ENCODE data around the gene HMGXB4. TPM values are rescaled to one million over a fixed set of nuclear protein-coding genes. Genes with fewer than 3 reads are reported as not detected.

HMGXB4 gene
- total and polyA plus RNA-seq, 2 donors from 2014 or later = 3.7 to 17.3 TPM

GRCh38 chr22:35322893-35323292 is 65.6 kb downstream of the HMGXB4 start:
- H3K9me3 ChIP-seq (ENCODE audit: control insufficient read depth in 2 of 3, insufficient read depth in 1 of 3, low read length in 3 of 3) = no peaks in the 10 kb centered on the region
- H3K27me3 ChIP-seq (ENCODE audit: control insufficient read depth, insufficient read depth, low read length) = no peaks in the 10 kb centered on the region
- FAIRE-seq (no peak), DNase-seq (no peak)
- H3K4me1 ChIP-seq (ENCODE audit: control insufficient read depth in 2 of 3, insufficient read depth in 2 of 3, low read depth in 1 of 3, low read length in 3 of 3) = no peaks in the 10 kb centered on the region
- peaks cover 0 to 77% (median 54%) of the 10 kb centered on the region in 3 donors for H3K36me3 ChIP-seq (ENCODE audit: control insufficient read depth in 2 of 3, insufficient read depth in 3 of 3, low read length in 3 of 3)
- no peak overlapping the region for H3K9ac ChIP-seq (ENCODE audit: low read length in 3 of 3)
- no peak for TF ChIP-seq CTCF (IDR thresholded peaks at IDR 0.05; ENCODE audit: borderline replicate concordance, extremely low read depth, insufficient read depth)
- no peak overlapping the region for H3K27ac ChIP-seq (ENCODE audit: low read depth in 2 of 2, low read length in 2 of 2)
- no peak overlapping the region for H3K4me3 ChIP-seq (ENCODE audit: low read length in 3 of 3)
- intact Hi-C loops (cut with DNase I) = no loop called here

GRCh38 chr22:35323305-35323704 is 66.0 kb downstream of the HMGXB4 start:
- Histone ChIP-seq H3K9me3 (ENCODE audit: control insufficient read depth in 2 of 3, insufficient read depth in 1 of 3, low read length in 3 of 3) (no peaks in the 10 kb centered on the region), H3K27me3 (ENCODE audit: control insufficient read depth, insufficient read depth, low read length) (no peaks in the 10 kb centered on the region), H3K4me1 (ENCODE audit: control insufficient read depth in 2 of 3, insufficient read depth in 2 of 3, low read depth in 1 of 3, low read length in 3 of 3) (no peaks in the 10 kb centered on the region), H3K36me3 (ENCODE audit: control insufficient read depth in 2 of 3, insufficient read depth in 3 of 3, low read length in 3 of 3) (peaks cover 0 to 79% (median 53%) of the 10 kb centered on the region in 3 donors), H3K27ac (ENCODE audit: low read depth in 2 of 2, low read length in 2 of 2) (no peak overlapping the region), H3K4me3 (ENCODE audit: low read length in 3 of 3) (no peak overlapping the region), H3K9ac (ENCODE audit: low read length in 3 of 3) (no peak overlapping the region)
- DNase-seq (no peak), FAIRE-seq (no peak)
- TF ChIP-seq CTCF (IDR thresholded peaks at IDR 0.05; ENCODE audit: borderline replicate concordance, extremely low read depth, insufficient read depth) = no peak
- intact Hi-C loops (cut with DNase I) = no loop called here

GRCh38 chr22:35324067-35324466 is 66.8 kb downstream of the HMGXB4 start:
- no peaks in the 10 kb centered on the region for H3K4me1 ChIP-seq (ENCODE audit: control insufficient read depth in 2 of 3, insufficient read depth in 2 of 3, low read depth in 1 of 3, low read length in 3 of 3)
- H3K4me3 ChIP-seq (ENCODE audit: low read length in 3 of 3) = no peak overlapping the region
- H3K36me3 ChIP-seq (ENCODE audit: control insufficient read depth in 2 of 3, insufficient read depth in 3 of 3, low read length in 3 of 3) = peaks cover 0 to 71% (median 46%) of the 10 kb centered on the region in 3 donors
- H3K9ac ChIP-seq (ENCODE audit: low read length in 3 of 3) = no peak overlapping the region
- intact Hi-C loops (cut with DNase I) = no loop called here
- DNase-seq = peak in 1 of 5 donors; percentile 16
- H3K27me3 ChIP-seq (ENCODE audit: control insufficient read depth, insufficient read depth, low read length) = no peaks in the 10 kb centered on the region
- no peak for FAIRE-seq
- no peaks in the 10 kb centered on the region for H3K9me3 ChIP-seq (ENCODE audit: control insufficient read depth in 2 of 3, insufficient read depth in 1 of 3, low read length in 3 of 3)
- H3K27ac ChIP-seq (ENCODE audit: low read depth in 2 of 2, low read length in 2 of 2) = no peak overlapping the region
- TF ChIP-seq CTCF (IDR thresholded peaks at IDR 0.05; ENCODE audit: borderline replicate concordance, extremely low read depth, insufficient read depth) = no peak

- H3K9ac ChIP-seq (ENCODE audit: low read length in 3 of 3) = no peak overlapping the region
- peaks cover 0 to 68% (median 42%) of the 10 kb centered on the region in 3 donors for H3K36me3 ChIP-seq (ENCODE audit: control insufficient read depth in 2 of 3, insufficient read depth in 3 of 3, low read length in 3 of 3)
- H3K4me3 ChIP-seq (ENCODE audit: low read length in 3 of 3) = no peak overlapping the region
- H3K27ac ChIP-seq (ENCODE audit: low read depth in 2 of 2, low read length in 2 of 2) = no peak overlapping the region
- no peak for TF ChIP-seq CTCF (IDR thresholded peaks at IDR 0.05; ENCODE audit: borderline replicate concordance, extremely low read depth, insufficient read depth)
- DNase-seq (no peak), FAIRE-seq (no peak)
- no peaks in the 10 kb centered on the region for H3K4me1 ChIP-seq (ENCODE audit: control insufficient read depth in 2 of 3, insufficient read depth in 2 of 3, low read depth in 1 of 3, low read length in 3 of 3)
- no peaks in the 10 kb centered on the region for H3K27me3 ChIP-seq (ENCODE audit: control insufficient read depth, insufficient read depth, low read length)
- intact Hi-C loops (cut with DNase I) = no loop called here
- no peaks in the 10 kb centered on the region for H3K9me3 ChIP-seq (ENCODE audit: control insufficient read depth in 2 of 3, insufficient read depth in 1 of 3, low read length in 3 of 3)
Measured at GRCh38 chr22:35324762-35325161, 67.5 kb downstream of the HMGXB4 start.

Measured in kidney (tissue), 14 donors.